Urinary bladder (tissue), 4 donors: Measurements from ENCODE around the gene CYP4F11. TPM values are rescaled to one million over a fixed set of nuclear protein-coding genes. Genes with fewer than 3 reads are reported as not detected.
"Not testable (repeated sequence)": the region's sequence is repeated elsewhere in the genome, so short reads cannot be mapped to it uniquely, and the experiment has no call there.

Experiments used
- DNase-seq: peaks from one replicate; pipeline ENCODE4 v3.0.0-alpha.2; 2015; ENCODE audit errors: extremely low spot score
- H3K27ac ChIP-seq: one replicate; pipeline ENCODE4 v1.5.1; 2013; ENCODE audit warnings: low read depth, mild to moderate bottlenecking, moderate library complexity
- H3K36me3 ChIP-seq: one replicate; pipeline ENCODE4 v1.6.1; 2013; ENCODE audit warnings: mild to moderate bottlenecking, moderate library complexity; ENCODE audit not compliant: insufficient read depth
- H3K4me1 ChIP-seq: one replicate; pipeline ENCODE4 v1.6.1; 2013; ENCODE audit warnings: mild to moderate bottlenecking, moderate library complexity; ENCODE audit not compliant: insufficient read depth
- H3K4me3 ChIP-seq: one replicate; pipeline ENCODE4 v1.5.1; 2013; ENCODE audit warnings: low read depth, low read length
- WGBS: extraction: QIAGEN DNeasy Blood & Tissue Kit; methylation state at CpG from one replicate; pipeline ENCODE4 v1.1.7; 2013; 5-methylcytosine and 5-hydroxymethylcytosine counted together
- polyA plus RNA-seq: library from polyadenylated mRNA; stranded (reverse); fragments of 200-250 nt; gene quantifications from one replicate; pipeline ENCODE4 v1.2.3, GENCODE V29; 2013
- total RNA-seq: library from RNA; depleted of rRNA; stranded (reverse); fragments of >200 nt; gene quantifications from one replicate; pipeline ENCODE4 v1.2.3, GENCODE V29; 2014
- donor health status: healthy with polysubstance abuse.
- donor health status: healthy.

Gene CYP4F11
- total and polyA plus RNA-seq, 2 donors: 0.67 to 1.0 TPM

DNA sequence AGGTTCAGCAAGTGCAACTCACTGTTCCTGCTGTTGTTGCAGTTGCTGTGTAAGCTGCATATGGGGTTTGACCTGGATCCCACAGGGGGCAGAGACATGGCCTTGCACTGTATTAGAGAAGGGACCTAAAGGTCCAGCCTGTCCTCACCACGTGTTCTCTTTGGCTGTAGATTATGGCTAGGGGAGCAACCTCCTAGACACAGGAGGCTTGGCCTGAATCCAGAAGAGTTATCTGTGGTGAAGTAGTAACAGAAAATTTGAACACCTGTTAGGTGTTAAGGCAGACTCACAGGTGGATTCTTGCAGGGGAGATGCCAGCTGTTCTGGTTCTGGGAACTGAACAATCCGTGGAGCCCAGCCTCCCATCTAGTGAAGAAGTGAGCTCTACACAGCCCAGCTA is 3.4 kb upstream of the CYP4F11 start:
- Histone ChIP-seq H3K36me3 (no peaks in the 10 kb centered on the region), H3K27ac (no peak overlapping the region), H3K4me1 (no peaks in the 10 kb centered on the region), H3K4me3 (no peak overlapping the region)
- 77% methylated on average over 2 of the region's 2 CpGs for WGBS
- no peak for DNase-seq

DNA sequence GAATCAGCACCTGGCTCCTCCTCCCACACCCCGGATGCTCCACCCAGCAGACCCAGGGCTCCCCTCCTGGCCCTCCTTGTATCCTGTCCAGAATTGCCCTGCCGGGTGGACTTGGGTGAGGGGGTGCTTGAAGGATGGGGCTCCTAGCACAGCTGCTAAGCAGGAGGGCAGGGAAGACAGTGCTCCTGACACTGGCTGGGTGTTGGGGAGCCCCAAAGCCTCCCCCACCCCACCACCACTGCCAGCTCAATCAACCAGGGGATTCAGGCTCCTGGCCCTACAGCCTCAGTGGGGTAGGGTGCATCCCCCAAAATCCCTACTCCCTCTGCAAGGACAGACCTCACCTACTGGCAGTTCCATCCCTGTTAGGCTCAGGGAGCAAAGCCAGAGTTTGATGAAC is 2.6 kb upstream of the CYP4F11 start:
- H3K4me1 ChIP-seq: no peaks in the 10 kb centered on the region
- H3K36me3 ChIP-seq: no peaks in the 10 kb centered on the region
- no peak overlapping the region for H3K27ac ChIP-seq
- no peak overlapping the region for H3K4me3 ChIP-seq
- 75% methylated on average over 2 of the region's 2 CpGs for WGBS
- no peak for DNase-seq

DNA sequence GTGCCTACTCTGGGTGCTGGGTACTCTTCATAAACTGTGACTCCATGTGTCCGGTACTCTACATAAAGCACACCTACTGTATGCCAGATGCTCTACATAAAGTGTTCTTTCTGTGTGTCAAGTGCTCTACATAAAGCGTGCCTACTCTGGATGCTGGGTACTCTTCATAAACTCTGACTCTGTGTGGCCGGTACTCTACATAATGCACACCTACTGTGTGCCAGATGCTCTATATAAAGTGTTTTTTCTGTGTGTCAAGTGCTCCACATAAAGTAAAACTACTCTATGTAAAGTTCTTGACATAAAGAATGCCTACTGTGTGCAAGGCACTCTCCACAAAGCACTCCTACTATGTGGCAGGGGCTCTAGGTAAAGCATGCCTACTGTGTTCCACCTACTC is 1.8 kb upstream of the CYP4F11 start:
- WGBS: 74% methylated on average over 3 of the region's 3 CpGs
- Histone ChIP-seq H3K4me1 (no peaks in the 10 kb centered on the region), H3K27ac (no peak overlapping the region), H3K4me3 (no peak overlapping the region), H3K36me3 (no peaks in the 10 kb centered on the region)
- no peak for DNase-seq

DNA sequence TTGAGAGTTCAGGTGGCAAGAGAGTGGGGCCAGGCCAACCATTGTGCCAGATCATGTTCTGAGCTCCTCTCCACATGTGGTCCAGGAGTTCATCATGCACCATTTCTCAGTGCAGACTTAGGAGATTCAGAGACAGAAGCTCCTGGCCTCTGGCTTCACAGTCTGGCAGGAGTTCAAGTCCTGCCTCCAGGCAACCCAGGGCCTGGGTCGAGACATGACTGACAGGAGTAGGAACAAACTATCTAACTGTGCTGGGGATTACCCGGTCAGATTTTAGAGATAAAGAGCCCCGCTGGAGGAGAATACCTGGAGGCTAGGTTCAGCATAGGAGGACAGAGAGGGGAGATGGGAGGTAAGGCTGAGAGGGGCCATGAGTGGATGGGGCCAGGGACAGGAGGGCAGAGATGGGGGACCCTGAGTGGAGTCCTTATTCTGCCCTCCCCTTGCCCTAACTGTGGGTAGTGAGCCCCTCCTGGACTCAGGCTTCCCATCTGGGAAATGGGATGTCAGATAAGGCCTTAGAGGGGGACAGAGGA is 906 bp upstream of the CYP4F11 start:
- no peak overlapping the region for H3K27ac ChIP-seq

DNA sequence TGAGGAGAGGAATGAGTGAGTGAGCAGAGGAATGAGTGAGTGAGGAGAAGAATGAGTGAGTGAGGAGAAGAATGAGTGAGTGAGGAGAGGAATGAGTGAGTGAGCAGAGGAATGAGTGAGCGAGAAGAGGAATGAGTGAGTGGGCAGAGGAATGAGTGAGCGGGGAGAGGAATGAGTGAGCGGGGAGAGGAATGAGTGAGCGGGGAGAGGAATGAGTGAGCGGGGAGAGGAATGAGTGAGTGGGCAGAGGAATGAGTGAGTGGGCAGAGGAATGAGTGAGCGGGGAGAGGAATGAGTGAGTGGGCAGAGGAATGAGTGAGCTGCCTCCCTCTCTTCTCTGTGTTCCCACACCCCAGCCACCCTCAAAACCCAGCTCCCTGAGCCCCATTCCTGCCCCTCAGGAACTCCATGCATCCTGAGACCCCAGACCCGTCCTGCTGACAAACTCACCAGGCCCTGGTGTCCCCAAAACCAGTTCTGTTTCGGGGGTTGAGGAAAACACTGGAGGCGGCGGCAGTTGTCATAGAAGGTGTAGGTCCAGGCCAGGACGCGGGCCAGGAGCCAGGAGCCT is 483 bp downstream of the CYP4F11 start:
- 74% methylated on average over 12 of the region's 12 CpGs for WGBS
- DNase-seq, H3K4me1 ChIP-seq, H3K27ac ChIP-seq, H3K36me3 ChIP-seq, H3K4me3 ChIP-seq: not testable (repeated sequence)

More for the DNA sequence above, 906 bp upstream of the CYP4F11 start:
- Histone ChIP-seq H3K4me3 (no peak overlapping the region), H3K4me1 (no peaks in the 10 kb centered on the region), H3K36me3 (no peaks in the 10 kb centered on the region)
- WGBS: 43% methylated on average over 3 of the region's 3 CpGs
- no peak for DNase-seq

DNA sequence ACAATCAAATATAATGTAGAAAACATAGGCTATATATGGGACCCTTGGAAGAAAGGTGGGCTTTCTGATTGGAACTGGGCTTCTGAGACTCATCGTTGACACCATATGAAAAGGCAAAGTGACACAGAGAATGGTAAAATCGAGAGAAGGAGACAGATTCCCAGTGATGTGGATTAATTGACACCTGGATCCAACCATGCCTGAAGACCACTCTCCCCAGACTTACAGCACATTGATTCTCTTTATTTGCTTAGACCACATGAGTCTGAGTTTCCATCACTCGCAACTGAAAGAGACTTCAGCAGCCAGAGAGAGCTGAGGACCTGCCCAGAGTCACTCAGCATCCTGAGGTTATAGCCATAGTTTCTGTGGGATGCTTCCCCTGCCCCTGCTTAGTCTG is 6.0 kb downstream of the CYP4F11 start:
- WGBS: 84% methylated on average over 3 of the region's 3 CpGs
- DNase-seq: no peak

DNA sequence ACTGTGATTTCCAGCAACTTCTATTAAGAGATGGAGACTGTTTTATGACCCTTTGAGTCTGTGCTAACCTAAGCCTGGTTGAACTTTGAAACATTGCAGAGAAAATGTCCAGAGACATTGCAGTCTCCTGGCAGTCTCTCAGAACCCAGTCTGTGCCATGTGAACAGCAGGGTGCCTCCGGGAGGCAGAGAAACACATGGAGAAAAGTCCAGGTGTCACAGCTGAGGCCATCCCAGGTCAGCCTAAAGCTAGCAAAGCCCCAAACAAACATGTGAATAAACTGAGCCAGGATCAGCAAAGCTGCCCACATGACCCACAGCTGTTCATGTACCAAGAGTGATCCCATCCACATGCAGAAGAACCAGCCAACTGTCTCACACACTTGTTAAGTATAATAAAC is 7.8 kb downstream of the CYP4F11 start:
- no peak for DNase-seq
- Histone ChIP-seq H3K4me1 (no peaks in the 10 kb centered on the region), H3K4me3 (no peak overlapping the region), H3K27ac (no peak overlapping the region), H3K36me3 (no peaks in the 10 kb centered on the region)
- WGBS: 0% methylated on average over 1 of the region's 1 CpG

More for the DNA sequence above, 6.0 kb downstream of the CYP4F11 start:
- H3K27ac ChIP-seq: no peak overlapping the region
- H3K36me3 ChIP-seq: no peaks in the 10 kb centered on the region
- no peaks in the 10 kb centered on the region for H3K4me1 ChIP-seq
- H3K4me3 ChIP-seq: no peak overlapping the region

DNA sequence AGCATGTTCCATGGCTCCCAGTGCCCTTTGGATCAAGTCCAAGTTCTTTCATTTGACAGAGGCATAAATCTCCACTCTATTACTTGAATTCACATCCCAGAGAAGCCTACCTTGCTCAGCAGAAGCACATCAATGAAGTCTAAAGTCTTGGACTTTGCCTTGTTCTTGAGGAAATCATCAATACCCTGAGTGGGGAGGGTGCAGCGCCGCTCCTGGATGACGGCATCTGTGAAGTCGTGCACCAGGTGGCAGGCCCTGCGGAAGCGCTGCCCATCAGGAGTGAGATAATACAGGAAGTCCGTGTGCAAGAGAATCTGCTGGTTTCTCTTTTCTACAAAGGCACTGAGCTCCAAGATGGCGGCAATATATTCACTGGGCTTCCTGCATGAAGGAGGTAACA is 10.6 kb downstream of the CYP4F11 start:
- Histone ChIP-seq H3K36me3 (no peaks in the 10 kb centered on the region), H3K4me1 (no peaks in the 10 kb centered on the region), H3K4me3 (no peak overlapping the region), H3K27ac (no peak overlapping the region)
- no peak for DNase-seq
- whole genome bisulfite sequencing: 80% methylated on average over 8 of the region's 8 CpGs

DNA sequence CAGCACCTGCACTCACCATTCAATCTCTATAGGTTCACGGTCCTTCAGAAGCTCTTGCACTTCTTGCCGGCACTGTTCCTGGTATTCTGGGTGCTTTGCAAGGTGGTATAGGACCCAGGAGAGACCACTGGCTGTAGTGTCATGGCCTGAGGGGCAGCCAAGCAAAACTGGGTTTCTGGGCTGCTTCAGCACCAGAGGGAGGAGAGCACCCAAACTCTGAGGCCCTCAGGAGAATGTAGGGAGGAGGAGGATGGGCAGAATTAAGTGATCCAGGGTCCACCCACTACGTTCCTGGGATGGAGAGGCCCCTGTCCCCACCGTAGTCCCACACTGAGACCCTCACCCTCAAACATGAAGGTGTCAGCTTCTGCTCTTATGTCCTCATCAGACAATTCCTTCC is 12.3 kb downstream of the CYP4F11 start:
- Histone ChIP-seq H3K4me3 (no peak overlapping the region), H3K36me3 (no peaks in the 10 kb centered on the region), H3K4me1 (no peaks in the 10 kb centered on the region), H3K27ac (no peak overlapping the region)
- WGBS: 59% methylated on average over 4 of the region's 4 CpGs
- DNase-seq: no peak

DNA sequence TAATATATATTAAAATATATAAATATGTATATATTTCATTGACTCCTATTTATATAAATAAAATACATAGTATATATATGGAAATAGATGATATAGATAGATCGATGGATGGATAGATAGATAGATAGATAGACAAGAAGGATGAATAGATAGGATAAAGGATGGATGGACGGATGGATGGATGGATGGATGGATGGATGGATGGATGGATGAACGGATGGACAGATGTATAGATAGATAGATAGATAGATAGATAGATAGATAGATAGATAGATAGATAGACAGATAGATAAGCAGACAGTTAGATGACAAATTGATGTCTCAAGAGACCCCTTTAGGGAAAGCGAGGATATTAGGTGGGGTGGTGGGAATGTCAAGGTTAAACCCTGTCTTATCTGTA is 15.1 kb downstream of the CYP4F11 start:
- 77% methylated on average over 4 of the region's 4 CpGs for WGBS
- H3K27ac ChIP-seq: no peak overlapping the region
- DNase-seq: no peak
- no peak overlapping the region for H3K4me3 ChIP-seq
- H3K4me1 ChIP-seq: no peaks in the 10 kb centered on the region
- no peaks in the 10 kb centered on the region for H3K36me3 ChIP-seq

DNA sequence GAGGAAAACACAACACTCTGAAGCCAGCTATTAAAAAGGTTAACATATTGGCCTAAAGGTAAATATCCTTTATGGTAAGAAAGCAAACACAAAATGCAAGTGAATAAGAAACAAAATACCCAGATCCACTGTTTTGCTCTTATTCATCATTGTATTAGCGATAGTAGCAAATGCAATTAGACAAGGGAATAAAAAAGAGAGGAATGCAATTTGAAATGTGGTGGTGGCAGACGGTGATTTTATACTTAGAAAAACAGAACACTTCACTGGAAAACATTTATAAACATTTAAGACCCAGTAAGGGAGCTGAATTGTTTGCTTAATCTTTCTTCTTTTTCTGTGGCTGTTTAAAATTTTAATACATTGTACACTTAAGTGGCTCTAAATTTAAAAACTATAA is 19.2 kb downstream of the CYP4F11 start:
- Histone ChIP-seq H3K27ac (no peak overlapping the region), H3K4me1 (no peaks in the 10 kb centered on the region), H3K36me3 (no peaks in the 10 kb centered on the region), H3K4me3 (no peak overlapping the region)
- DNase-seq: no peak
- WGBS: 91% methylated on average over 2 of the region's 2 CpGs

DNA sequence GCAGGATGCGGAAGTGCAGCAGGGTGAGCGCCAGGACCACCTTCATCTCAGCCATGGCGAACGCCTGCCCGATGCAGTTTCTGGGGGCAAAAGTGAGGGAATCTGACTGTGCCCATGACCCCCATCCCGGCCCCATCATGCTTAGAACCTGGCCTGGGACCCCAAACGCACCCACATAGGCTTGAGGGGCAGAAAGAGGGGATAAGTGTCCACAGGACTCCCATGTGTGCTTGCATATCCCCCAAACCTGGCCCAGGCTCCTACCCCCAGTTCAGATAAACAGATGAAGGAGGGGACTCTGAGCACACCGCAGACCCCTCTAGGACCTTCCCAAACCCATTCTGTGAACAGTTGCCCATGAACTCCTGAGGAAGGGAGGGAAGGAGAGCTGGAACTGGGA is 20.5 kb downstream of the CYP4F11 start:
- 88% methylated on average over 8 of the region's 8 CpGs for WGBS
- H3K4me1 ChIP-seq: no peaks in the 10 kb centered on the region
- H3K27ac ChIP-seq: no peak overlapping the region
- no peaks in the 10 kb centered on the region for H3K36me3 ChIP-seq
- H3K4me3 ChIP-seq: no peak overlapping the region
- DNase-seq: no peak

DNA sequence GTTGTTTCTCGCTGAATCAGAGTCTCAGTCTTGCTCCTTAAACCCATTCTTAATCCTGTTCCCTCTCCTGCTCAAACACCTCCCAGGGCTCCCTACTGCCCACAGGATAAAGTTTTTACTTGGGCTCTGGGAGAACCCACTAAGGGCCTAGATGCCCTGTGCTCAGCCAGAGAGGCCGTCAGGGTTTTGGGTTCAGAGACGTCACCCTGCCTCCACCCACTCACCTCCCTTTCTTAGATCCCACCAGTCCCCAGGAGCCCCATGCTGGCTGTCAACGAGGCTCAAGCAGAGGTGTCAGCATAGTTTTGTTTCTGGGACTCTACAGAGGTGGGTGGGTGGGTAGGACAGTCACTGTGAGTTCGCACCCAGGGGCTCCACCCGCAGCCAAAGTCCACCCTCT is 20.9 kb downstream of the CYP4F11 start:
- Histone ChIP-seq H3K4me3 (no peak overlapping the region), H3K27ac (no peak overlapping the region)

DNA sequence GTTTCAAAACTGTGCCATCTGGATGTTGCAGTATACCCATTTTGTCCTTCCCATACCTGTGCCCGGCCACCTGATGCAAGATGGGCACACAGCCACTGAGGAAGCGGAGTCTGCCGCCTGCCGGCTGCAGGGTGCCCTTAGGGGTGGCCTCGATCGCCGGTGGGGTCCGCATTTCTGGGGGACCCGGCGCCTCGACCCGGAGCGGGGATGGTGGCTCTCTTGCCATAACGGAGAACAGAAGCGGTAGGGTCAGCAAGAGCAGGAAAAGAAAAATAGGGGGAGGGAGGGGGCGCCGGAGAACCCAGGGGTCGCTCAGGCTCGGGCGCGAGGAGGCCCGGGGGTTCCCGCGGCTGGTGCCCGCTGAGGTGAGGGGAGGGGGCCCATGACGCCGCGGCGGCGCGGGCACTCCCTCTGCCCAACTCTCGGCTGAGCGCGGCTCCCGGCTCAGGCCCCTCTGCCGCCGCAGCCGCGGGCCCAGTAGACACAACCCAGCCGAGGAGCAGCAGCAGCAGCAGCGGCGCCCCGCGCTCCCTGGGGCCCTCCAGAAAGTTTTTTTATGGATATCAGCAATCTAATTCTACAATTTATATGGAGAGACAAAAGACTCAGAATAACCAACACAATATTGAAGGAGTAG is 22.6 kb downstream of the CYP4F11 start:
- H3K36me3 ChIP-seq: no peaks in the 10 kb centered on the region
- WGBS: 2% methylated on average over 44 of the region's 44 CpGs
- no peaks in the 10 kb centered on the region for H3K4me1 ChIP-seq
- no peak overlapping the region for H3K4me3 ChIP-seq
- no peak for DNase-seq
- H3K27ac ChIP-seq: no peak overlapping the region

More for the DNA sequence above, 20.9 kb downstream of the CYP4F11 start:
- Histone ChIP-seq H3K36me3 (no peaks in the 10 kb centered on the region), H3K4me1 (no peaks in the 10 kb centered on the region)
- no peak for DNase-seq
- 62% methylated on average over 6 of the region's 6 CpGs for WGBS
